GM15510 (cell line): Measurements from ENCODE around the gene LTN1.

Source experiments
- POLR2A ChIP-seq: IDR thresholded peaks from 3 replicates; pipeline ENCODE4 v1.6.1; 2011; ENCODE audit warnings: borderline replicate concordance; ENCODE audit not compliant: insufficient read length; ENCODE audit errors: extremely low read depth

Gene LTN1

GRCh38 chr21:28959367-28960099, 33.1 kb downstream of the LTN1 start:
- TF ChIP-seq POLR2A = no peak

DNA sequence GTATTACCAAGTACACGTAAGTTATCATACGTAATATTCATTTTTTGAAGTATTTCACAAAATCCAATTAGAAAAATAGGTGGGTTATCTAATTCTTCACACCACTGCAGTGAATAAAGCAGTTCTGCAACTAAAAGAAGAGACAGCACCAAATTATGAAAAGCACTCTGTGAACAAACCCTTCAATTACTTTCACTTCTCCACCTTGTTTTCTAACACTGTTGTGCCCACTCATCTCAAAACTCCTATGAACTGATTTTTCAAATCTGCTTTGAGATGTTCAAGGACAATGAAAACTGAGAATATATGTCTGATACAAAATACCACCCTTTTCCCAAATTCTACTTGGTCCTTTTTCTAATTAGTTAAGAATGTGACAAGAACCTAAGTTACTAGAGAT, 39.4 kb downstream of the LTN1 start:
- TF ChIP-seq POLR2A = no peak

GRCh38 chr21:28952686-28953085, 40.0 kb downstream of the LTN1 start:
- no peak for TF ChIP-seq POLR2A

DNA sequence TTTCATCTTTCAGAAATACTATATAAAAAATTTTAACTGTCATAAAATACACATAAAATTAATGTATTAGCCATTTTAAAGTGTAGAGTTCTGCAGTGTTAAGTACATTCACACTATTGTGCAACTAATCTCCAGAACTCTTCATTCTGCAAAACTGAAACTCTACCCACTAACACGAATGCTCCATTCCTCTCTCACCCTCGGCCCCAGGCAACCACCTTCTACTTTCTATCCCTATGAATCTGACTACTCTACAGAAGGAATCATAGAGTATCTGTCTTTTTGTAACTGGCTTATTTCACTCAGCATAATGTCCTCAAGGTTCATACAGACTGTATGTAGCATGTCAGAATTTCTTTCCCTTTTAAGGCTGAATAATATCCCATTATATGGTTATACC, 43.4 kb downstream of the LTN1 start:
- no peak for TF ChIP-seq POLR2A

- no peak for TF ChIP-seq POLR2A
Measured at GRCh38 chr21:28944296-28944695, 48.4 kb downstream of the LTN1 start.

DNA sequence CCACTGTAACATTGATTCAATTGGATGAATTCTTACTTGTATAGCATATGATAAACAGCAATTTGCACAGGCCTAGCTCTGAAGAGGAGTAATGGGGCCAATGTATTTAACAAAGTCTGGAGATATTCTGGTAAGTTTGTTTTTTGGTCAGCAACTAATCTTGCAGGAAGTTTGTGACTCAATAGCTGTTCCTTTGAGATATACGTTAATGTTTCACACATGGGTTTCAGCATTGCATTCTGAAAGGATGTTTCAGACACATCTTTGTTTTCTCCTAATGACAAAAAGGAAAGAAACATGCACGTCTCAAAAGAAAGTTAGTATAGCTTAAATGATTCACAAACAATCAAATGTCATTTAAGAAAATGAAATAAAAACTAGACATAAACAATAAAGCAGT, 49.0 kb downstream of the LTN1 start:
- no peak for TF ChIP-seq POLR2A

GRCh38 chr21:28938726-28939125, 54.0 kb downstream of the LTN1 start:
- TF ChIP-seq POLR2A = no peak

DNA sequence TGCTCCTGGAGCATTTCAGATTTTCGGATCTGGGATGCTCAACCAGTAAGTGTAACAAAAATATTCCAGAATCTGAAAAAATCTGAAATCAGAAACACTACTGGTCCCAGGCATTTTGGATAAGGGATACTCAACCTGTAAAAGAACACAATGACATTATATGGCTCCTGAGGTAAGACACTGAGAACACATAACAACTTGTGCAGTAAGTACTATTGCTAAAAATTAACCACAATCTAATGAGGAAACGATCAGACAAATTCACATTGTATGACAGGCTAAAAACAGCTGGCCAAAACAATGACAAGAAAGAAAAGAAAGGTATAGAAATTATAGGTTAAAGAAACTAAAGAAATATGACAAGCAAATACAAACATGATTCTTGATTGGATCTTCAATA, 54.9 kb downstream of the LTN1 start:
- TF ChIP-seq POLR2A = no peak

- no peak for TF ChIP-seq POLR2A
Measured at GRCh38 chr21:28936721-28937120, 56.0 kb downstream of the LTN1 start.

DNA sequence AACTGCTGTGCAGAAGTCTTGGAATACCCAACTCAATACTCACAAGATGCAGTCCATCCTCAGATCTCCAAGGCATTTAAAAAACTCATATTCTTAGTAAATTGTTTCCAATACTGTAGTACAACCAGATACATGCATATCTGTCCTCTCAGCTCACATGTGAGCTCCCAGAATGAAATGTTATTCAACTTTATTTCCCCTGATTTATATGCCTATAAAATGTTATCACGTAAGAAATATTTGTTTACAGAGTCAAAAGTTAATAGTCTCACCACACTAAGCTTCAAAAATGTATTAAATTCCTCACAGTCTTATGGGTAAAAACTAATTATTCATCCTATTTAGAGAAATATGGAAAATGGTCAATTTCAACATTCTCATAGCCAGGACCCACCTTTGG, 56.6 kb downstream of the LTN1 start:
- no peak for TF ChIP-seq POLR2A

DNA sequence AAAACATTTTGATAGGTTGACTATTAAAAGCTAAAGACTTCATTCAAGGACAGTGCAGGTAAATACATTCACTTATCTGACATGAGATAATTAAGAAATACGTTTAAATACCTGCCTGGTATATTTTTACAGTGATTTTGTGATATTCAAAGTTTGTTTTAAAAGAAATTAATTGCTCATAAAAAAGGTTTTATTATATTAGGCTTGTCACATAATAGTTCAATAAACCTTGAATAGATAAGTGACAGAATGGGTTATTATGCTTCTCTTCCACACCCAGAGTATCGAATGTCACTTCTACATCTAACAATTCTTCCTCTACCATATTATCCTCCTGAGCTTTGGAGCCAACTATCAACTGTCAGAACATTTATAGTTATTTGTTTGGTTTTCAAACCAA, 60.0 kb downstream of the LTN1 start:
- TF ChIP-seq POLR2A = no peak

DNA sequence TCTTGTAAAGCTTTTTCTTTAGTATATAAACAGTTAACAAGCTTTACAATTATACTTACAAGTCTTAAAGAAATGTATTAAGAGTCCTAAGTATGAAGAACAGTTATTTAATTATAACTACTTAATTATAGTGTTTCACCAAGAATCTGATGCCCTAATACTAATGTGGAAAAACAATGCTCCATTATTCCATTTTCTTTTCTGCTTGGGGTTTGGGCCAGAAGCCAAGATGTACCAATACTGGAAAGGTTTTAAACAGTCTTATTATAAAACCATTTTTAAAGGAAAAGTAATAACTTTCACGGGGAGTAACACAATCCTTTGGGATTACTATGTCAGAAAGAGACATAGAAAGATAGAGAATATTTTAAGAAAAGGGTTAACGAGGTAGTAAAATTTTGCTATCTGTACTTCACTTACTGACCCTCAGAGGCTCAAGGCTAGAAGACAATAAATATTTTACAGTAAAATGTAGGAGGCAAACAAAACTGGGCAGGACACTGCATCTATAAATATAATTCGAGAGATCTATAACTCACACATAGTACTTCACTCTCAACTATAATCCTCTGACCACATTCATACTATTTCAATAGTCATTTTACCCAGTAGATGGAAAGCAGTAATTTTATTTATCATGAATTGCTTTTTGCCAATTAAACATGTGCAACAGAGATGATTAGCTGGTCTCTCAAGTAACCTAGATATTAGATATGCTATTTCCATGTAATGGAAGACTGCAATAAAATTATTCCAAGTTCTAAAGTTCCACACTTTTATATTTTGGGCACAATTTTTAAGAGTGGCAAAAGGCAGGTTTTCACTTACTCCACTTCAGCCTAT, 63.9 kb downstream of the LTN1 start:
- no peak for TF ChIP-seq POLR2A

- TF ChIP-seq POLR2A = no peak
Measured at GRCh38 chr21:28927130-28927529, 65.5 kb downstream of the LTN1 start.

GRCh38 chr21:28923439-28923975, 69.2 kb downstream of the LTN1 start:
- TF ChIP-seq POLR2A = no peak

DNA sequence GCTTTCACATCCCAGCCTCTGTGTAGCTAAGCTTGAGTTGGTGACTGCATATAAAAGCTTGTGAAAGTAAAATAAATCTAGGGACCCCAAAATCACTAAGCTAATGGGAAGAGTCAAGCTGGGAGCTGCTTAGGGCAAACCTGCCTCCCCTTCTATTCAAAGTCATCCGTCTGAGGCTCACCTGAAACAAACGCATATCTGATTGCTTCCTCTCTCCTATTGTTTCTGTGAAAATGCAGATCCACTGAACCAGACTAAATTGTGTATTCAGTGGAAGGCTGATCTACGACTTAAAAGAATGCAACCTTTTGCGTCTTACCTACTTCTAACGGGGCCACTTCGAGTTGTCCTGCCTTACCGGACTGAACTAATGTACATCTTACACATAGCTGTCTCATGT, 70.3 kb downstream of the LTN1 start:
- TF ChIP-seq POLR2A = no peak

- no peak for TF ChIP-seq POLR2A
Measured at GRCh38 chr21:28916150-28916893, 76.4 kb downstream of the LTN1 start.

GRCh38 chr21:28913071-28913470, 79.6 kb downstream of the LTN1 start:
- no peak for TF ChIP-seq POLR2A
